Measurements from ENCODE around the gene DNAJC5.

GRCh38 chr20:63864978-63865640 lies 29.8 kb upstream of the DNAJC5 start, which contains the start of gene TPD52L2:
- TF ChIP-seq TSHZ2 (CRISPR knock-in tag; IDR thresholded peaks at IDR 0.05) (no peak), TCF4 (CRISPR knock-in tag; IDR thresholded peaks at IDR 0.05; ENCODE audit: borderline replicate concordance) (no peak), CREB5 (CRISPR knock-in tag; IDR thresholded peaks at IDR 0.05; ENCODE audit: low read depth) (no peak), BACH2 (CRISPR knock-in tag; IDR thresholded peaks at IDR 0.05; ENCODE audit: borderline replicate concordance) (no peak), PPARA (CRISPR knock-in tag; IDR thresholded peaks at IDR 0.05; ENCODE audit: borderline replicate concordance) (no peak), PATZ1 (CRISPR knock-in tag; IDR thresholded peaks at IDR 0.05; ENCODE audit: borderline replicate concordance) (no peak), ZFP3 (CRISPR knock-in tag; IDR thresholded peaks at IDR 0.05) (no peak), ISL1 (CRISPR knock-in tag; IDR thresholded peaks at IDR 0.05) (no peak), ZNF70 (CRISPR knock-in tag; IDR thresholded peaks at IDR 0.05) (no peak), CSDC2 (CRISPR knock-in tag; IDR thresholded peaks at IDR 0.05) (no peak), ZFP30 (CRISPR knock-in tag; IDR thresholded peaks at IDR 0.05) (no peak), ARNTL (CRISPR knock-in tag; IDR thresholded peaks at IDR 0.05; ENCODE audit: borderline replicate concordance, low read depth) (no peak), ZNF565 (CRISPR knock-in tag; conservative IDR thresholded peaks at IDR 0.05; ENCODE audit: low read depth) (no peak)

Data from SK-N-SH treated with all-trans-retinoic acid at 6 μM for 48 hours (cell line).